HG03097 (cell line): Measurements from ENCODE around the gene EXOG.

Experiments
- ATAC-seq: cut with Tn5 transposase; IDR thresholded peaks from one replicate; pipeline ENCODE4 v1.9.1; 2021; ENCODE audit not compliant: unreplicated experiment, low FRiP score

Gene EXOG

GRCh38 chr3:38543586-38543985, 47.4 kb downstream of the EXOG start:
- no peak for ATAC-seq

GRCh38 chr3:38544926-38545325, 48.8 kb downstream of the EXOG start:
- no peak for ATAC-seq

- no peak for ATAC-seq
Observed at GRCh38 chr3:38545550-38545949, 49.4 kb downstream of the EXOG start.

- ATAC-seq = no peak
Observed at GRCh38 chr3:38545983-38546382, 49.8 kb downstream of the EXOG start.

GRCh38 chr3:38548154-38548931, 52.2 kb downstream of the EXOG start:
- ATAC-seq = no peak

GRCh38 chr3:38549082-38549481, 52.9 kb downstream of the EXOG start:
- ATAC-seq = no peak

GRCh38 chr3:38549486-38549885, 53.3 kb downstream of the EXOG start:
- no peak for ATAC-seq

- ATAC-seq = no peak
Observed at GRCh38 chr3:38549957-38550840, 54.1 kb downstream of the EXOG start.

- ATAC-seq = no peak
Observed at GRCh38 chr3:38551026-38551832, 55.1 kb downstream of the EXOG start.

GRCh38 chr3:38552364-38552763, 56.2 kb downstream of the EXOG start:
- no peak for ATAC-seq

GRCh38 chr3:38553071-38553470, 56.9 kb downstream of the EXOG start:
- ATAC-seq = no peak

GRCh38 chr3:38554127-38554827, 58.1 kb downstream of the EXOG start:
- ATAC-seq = no peak

GRCh38 chr3:38555149-38555840, 59.2 kb downstream of the EXOG start:
- no peak for ATAC-seq

- no peak for ATAC-seq
Observed at GRCh38 chr3:38555926-38556325, 59.8 kb downstream of the EXOG start.

- ATAC-seq = no peak
Observed at GRCh38 chr3:38556640-38557358, 60.7 kb downstream of the EXOG start.

GRCh38 chr3:38558864-38559263, 62.7 kb downstream of the EXOG start:
- ATAC-seq = no peak

- no peak for ATAC-seq
Observed at GRCh38 chr3:38560284-38560683, 64.1 kb downstream of the EXOG start.

- ATAC-seq = no peak
Observed at GRCh38 chr3:38560996-38561717, 65.0 kb downstream of the EXOG start.
